Endometrial microvascular endothelial cells (primary cell): ENCODE data around the gene PDE9A. TPM values are rescaled to one million over a fixed set of nuclear protein-coding genes. Genes with fewer than 3 reads are reported as not detected.

ENCODE experiments used
- in situ Hi-C: cut with HindIII; loops from 2 replicates; pipeline ENCODE4 v1.10.0; 2017; ENCODE audit warnings: low sequenced_read_pairs, low pct_unique_long_range_greater_than_20kb; ENCODE audit errors: inconsistent ontology term
- total RNA-seq: library from RNA; depleted of rRNA; stranded (reverse); fragments of >200 nt; gene quantifications from one replicate; pipeline ENCODE4 v1.2.3, GENCODE V29; 2015; ENCODE audit errors: inconsistent ontology term

PDE9A gene
- total RNA-seq, 1 donor from 2014 or later = not detected

GRCh38 chr21:42721341-42721824, 68.0 kb downstream of the PDE9A start:
- in situ Hi-C loops = no loop called here

- in situ Hi-C loops = no loop called here
Measured at GRCh38 chr21:42722153-42722552, 68.7 kb downstream of the PDE9A start.

GRCh38 chr21:42722808-42723473, 69.5 kb downstream of the PDE9A start:
- in situ Hi-C loops = no loop called here

- in situ Hi-C loops = no loop called here
Measured at GRCh38 chr21:42724226-42724920, 71.0 kb downstream of the PDE9A start.

GRCh38 chr21:42725416-42725930, 72.1 kb downstream of the PDE9A start:
- in situ Hi-C loops = no loop called here

- in situ Hi-C loops = no loop called here
Measured at GRCh38 chr21:42731264-42732032, 78.0 kb downstream of the PDE9A start.

GRCh38 chr21:42732033-42732410, 78.6 kb downstream of the PDE9A start:
- in situ Hi-C loops = no loop called here

- in situ Hi-C loops = no loop called here
Measured at GRCh38 chr21:42733037-42733627, 79.7 kb downstream of the PDE9A start.

- in situ Hi-C loops = no loop called here
Measured at GRCh38 chr21:42733874-42734273, 80.5 kb downstream of the PDE9A start.

GRCh38 chr21:42734323-42734971, 81.0 kb downstream of the PDE9A start:
- in situ Hi-C loops = no loop called here

GRCh38 chr21:42735061-42735460, 81.6 kb downstream of the PDE9A start:
- in situ Hi-C loops = no loop called here

- in situ Hi-C loops = no loop called here
Measured at GRCh38 chr21:42735944-42736343, 82.5 kb downstream of the PDE9A start.

GRCh38 chr21:42736646-42737350, 83.4 kb downstream of the PDE9A start:
- in situ Hi-C loops = no loop called here

- in situ Hi-C loops = no loop called here
Measured at GRCh38 chr21:42737951-42738590, 84.7 kb downstream of the PDE9A start.

- in situ Hi-C loops = no loop called here
Measured at GRCh38 chr21:42739061-42739931, 85.9 kb downstream of the PDE9A start.

GRCh38 chr21:42740405-42740909, 87.0 kb downstream of the PDE9A start:
- in situ Hi-C loops = no loop called here

- in situ Hi-C loops = no loop called here
Measured at GRCh38 chr21:42741066-42741465, 87.6 kb downstream of the PDE9A start.
